A549 (cell line): ENCODE results near the gene WFS1. TPM values are rescaled to one million over a fixed set of nuclear protein-coding genes. Genes with fewer than 3 reads are reported as not detected.
A peak's percentile ranks its signal among the peaks of the same experiment; 100 is the strongest.

ENCODE experiments used
- ATAC-seq, 2 experiments: fragments of 200-7000 bp in 1 of 2; fragments of >200 bp in 1 of 2; cut with Nextera tagmentation in 1 of 2; cut with Tn5 transposase in 1 of 2; 3 replicates each; pipeline versions ENCODE4 v1.8.0 to v1.9.1; 2018 to 2020; ENCODE audit warnings: mild to moderate bottlenecking in 1 of 2, moderate library complexity in 1 of 2
- CTCF ChIA-PET: fragments of 300-600 bp; sonication (Branson Sonifier 250); formaldehyde crosslinking; extraction: SDS; loops from one replicate; lab custom pipeline; 2021; ENCODE audit warnings: antibody characterized with exemption, inconsistent platforms; lab: Yijun Ruan, JAX
- POLR2A ChIA-PET: fragments of 350-600 bp; formaldehyde crosslinking; extraction: SDS; loops from one replicate; lab custom pipeline; 2021; ENCODE audit warnings: antibody characterized with exemption, inconsistent platforms; lab: Yijun Ruan, JAX
- DNase-seq, 2 experiments: peaks; one replicate each; pipeline versions ENCODE4 v3.0.0 to v3.0.0-alpha.2; 2011 to 2016; ENCODE audit warnings: low read depth in 1 of 2, low spot score in 1 of 2
- FAIRE-seq: peaks from 2 replicates; lab custom pipeline; 2011; peaks lifted over from hg19 to GRCh38; lab: Jason Lieb, UNC
- H3K27ac ChIP-seq, 2 experiments: fragments of >200 bp; sonication (Bioruptor Twin); formaldehyde crosslinking; 3 replicates each; pipeline ENCODE4 v1.5.1; 2016 to 2017
- H3K4me1 ChIP-seq: fragments of >200 bp; sonication (Bioruptor Twin); formaldehyde crosslinking; 3 replicates; pipeline ENCODE4 v1.6.1; 2016
- H3K4me2 ChIP-seq: fragments of >200 bp; sonication (Bioruptor Twin); formaldehyde crosslinking; 3 replicates; pipeline ENCODE4 v1.6.1; 2016
- H3K4me3 ChIP-seq: fragments of >200 bp; sonication (Bioruptor Twin); formaldehyde crosslinking; 3 replicates; pipeline ENCODE4 v1.5.1; 2016
- H3K9me3 ChIP-seq: fragments of >200 bp; sonication (Bioruptor Twin); formaldehyde crosslinking; 3 replicates; pipeline ENCODE4 v1.6.1; 2016
- CBX8 ChIP-seq: fragments of 200-600 bp; sonication (generic); IDR thresholded peaks from 2 replicates; pipeline ENCODE4 v1.6.1; 2016
- CEBPB ChIP-seq, 2 experiments: fragments of >200 bp in 1 of 2; sonication (Bioruptor Twin) in 1 of 2; formaldehyde crosslinking in 1 of 2; IDR thresholded peaks; 2 replicates each; pipeline ENCODE4 v1.6.1; 2012 to 2016
- CTCF ChIP-seq: fragments of >200 bp; sonication (Bioruptor Twin); formaldehyde crosslinking; IDR thresholded peaks from 3 replicates; pipeline ENCODE4 v1.5.1; 2016
- E2F6 ChIP-seq: IDR thresholded peaks from 2 replicates; pipeline ENCODE4 v1.6.1; 2012; ENCODE audit warnings: low read depth, borderline replicate concordance
- EP300 ChIP-seq, 2 experiments: fragments of >200 bp; sonication (Bioruptor Twin); formaldehyde crosslinking; IDR thresholded peaks; 2 replicates in 1 of 2; 3 replicates in 1 of 2; pipeline ENCODE4 v1.6.1; 2016 to 2017
- ESRRA ChIP-seq: fragments of 150-350 bp; IDR thresholded peaks from 2 replicates; pipeline ENCODE4 v1.6.1; 2014; ENCODE audit warnings: mild to moderate bottlenecking, low read length, borderline replicate concordance
- FOSB ChIP-seq: fragments of 250-450 bp; sonication (Bioruptor Pico); IDR thresholded peaks from 2 replicates; pipeline ENCODE4 v1.5.0; 2020; ENCODE audit warnings: mild to moderate bottlenecking, moderate library complexity
- FOXS1 ChIP-seq: fragments of 250-450 bp; sonication (Bioruptor Pico); IDR thresholded peaks from 2 replicates; pipeline ENCODE4 v1.5.0; 2020; ENCODE audit warnings: mild to moderate bottlenecking, moderate library complexity
- GATA3 ChIP-seq: IDR thresholded peaks from 2 replicates; pipeline ENCODE4 v1.6.1; 2012; ENCODE audit warnings: borderline replicate concordance
- HES2 ChIP-seq: fragments of >200 bp; sonication (Bioruptor Twin); formaldehyde crosslinking; IDR thresholded peaks from 2 replicates; pipeline ENCODE4 v1.6.1; 2016
- JUNB ChIP-seq: fragments of >200 bp; sonication (Bioruptor Twin); formaldehyde crosslinking; IDR thresholded peaks from 2 replicates; pipeline ENCODE4 v1.6.1; 2016
- MAFK ChIP-seq: fragments of 450-650 bp; IDR thresholded peaks from 2 replicates; pipeline ENCODE4 v1.6.1; 2014; ENCODE audit not compliant: partially characterized antibody
- NR3C1 ChIP-seq: fragments of >200 bp; sonication (Bioruptor Twin); formaldehyde crosslinking; IDR thresholded peaks from 3 replicates; pipeline ENCODE4 v1.6.1; 2017
- RAD21 ChIP-seq, 2 experiments: fragments of >200 bp in 1 of 2; sonication (Bioruptor Twin) in 1 of 2; formaldehyde crosslinking in 1 of 2; IDR thresholded peaks in 1 of 2; conservative IDR thresholded peaks in 1 of 2; 2 replicates in 1 of 2; 3 replicates in 1 of 2; pipeline ENCODE4 v1.6.1; 2012 to 2018; ENCODE audit warnings: inconsistent platforms in 1 of 2
- RFX5 ChIP-seq: fragments of 450-650 bp; IDR thresholded peaks from 2 replicates; pipeline ENCODE4 v1.7.1; 2014; ENCODE audit warnings: antibody characterized with exemption, mild to moderate bottlenecking, moderate library complexity
- SMC3 ChIP-seq: fragments of >200 bp; sonication (Bioruptor Twin); formaldehyde crosslinking; IDR thresholded peaks from 3 replicates; pipeline ENCODE4 v1.6.1; 2018; ENCODE audit warnings: inconsistent platforms
- SREBF2 ChIP-seq: fragments of 450-650 bp; IDR thresholded peaks from 2 replicates; pipeline ENCODE4 v1.6.1; 2014; ENCODE audit warnings: mild to moderate bottlenecking, moderate library complexity
- TFCP2L1 ChIP-seq: fragments of 250-450 bp; sonication (Bioruptor Pico); IDR thresholded peaks from 2 replicates; pipeline ENCODE4 v1.5.0; 2021; ENCODE audit warnings: mild to moderate bottlenecking
- ZSCAN20 ChIP-seq: fragments of 250-450 bp; sonication (Bioruptor Pico); IDR thresholded peaks from 2 replicates; pipeline ENCODE4 v1.8.0; 2022; ENCODE audit warnings: mild to moderate bottlenecking, moderate library complexity
- WGBS: methylation state at CpG from one replicate; pipeline ENCODE4 v1.1.6; 2017; ENCODE audit errors: missing lambda C conversion rate; 5-methylcytosine and 5-hydroxymethylcytosine counted together
- polyA plus RNA-seq, 4 experiments: library from polyadenylated mRNA; depleted of rRNA in 3 of 4; stranded (reverse); fragments of >200 nt; fragmentation: RNase III in 1 of 4; extraction: RNeasy Plus Mini Kit Qiagen cat#74134 plus additional on column Dnase treatment in 1 of 4; gene quantifications; 2 replicates in 3 of 4; 3 replicates in 1 of 4; pipeline ENCODE4 v1.2.3, GENCODE V29; 2011 to 2017
- TF ChIP-seq, protein P1 (sequence below): fragments of >200 bp; sonication (Bioruptor Twin); formaldehyde crosslinking; IDR thresholded peaks from 3 replicates; pipeline ENCODE4 v1.6.1; 2016

WFS1 gene
- polyA plus RNA-seq, 2 of the 4 experiments (the other 2 are of a cell fraction): 8.8 to 13.6 TPM

DNA sequence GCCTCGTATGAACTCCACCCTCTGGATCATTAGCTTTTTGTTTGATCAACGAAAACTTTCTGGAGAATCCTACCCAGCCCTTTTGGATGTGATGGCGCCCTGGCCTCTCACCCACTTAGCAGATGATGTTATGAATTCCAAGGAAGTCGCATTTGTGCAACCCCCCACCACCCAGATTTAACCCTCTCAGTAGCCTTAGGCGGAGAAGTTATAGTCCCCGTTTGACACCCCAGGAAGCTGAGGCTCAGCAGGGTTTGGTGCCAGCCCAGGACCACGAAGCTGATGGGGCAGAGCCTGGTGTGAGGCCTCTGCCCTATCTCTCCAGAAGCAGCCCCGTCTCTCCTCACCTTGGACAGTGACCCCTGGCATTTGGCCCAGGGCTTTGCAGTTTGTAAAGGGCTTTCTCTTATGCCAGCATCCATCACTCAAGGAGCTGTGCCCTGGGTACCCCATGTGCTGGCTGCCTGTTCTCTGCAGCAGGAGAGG is 1.0 kb downstream of the WFS1 start:
- ChIA-PET CTCF (interaction anchor here (1.7 to 3.5 kb wide), 4 partner anchors 11 to 57 kb away, joined by 4 to 20 read pairs (median 8); no protein-coding TSS in a partner anchor), POLR2A (no interaction called here)
- FAIRE-seq (no peak), DNase-seq (no peak), ATAC-seq (no peak)
- Histone ChIP-seq H3K27ac (peak overlapping the region; percentile 76 to 91; a peak in 5 of 6 replicates), H3K9me3 (no peaks in the 10 kb centered on the region), H3K4me2 (peak overlapping the region; percentile 97), H3K4me1 (peaks cover 28% of the 10 kb centered on the region), H3K4me3 (peak overlapping the region; percentile 87)
- TF ChIP-seq TFCP2L1 (CRISPR knock-in tag): no peak
- no peak for TF ChIP-seq FOXS1 (CRISPR knock-in tag)
- TF ChIP-seq EP300 (IDR thresholded peaks at IDR 0.05): no peak
- no peak for TF ChIP-seq SREBF2
- TF ChIP-seq HES2: no peak
- TF ChIP-seq NR3C1: no peak
- no peak for TF ChIP-seq JUNB
- no peak for TF ChIP-seq FOSB (CRISPR knock-in tag)
- no peak for TF ChIP-seq RFX5
- TF ChIP-seq ESRRA: no peak
- 55% methylated on average over 6 of the region's 8 CpGs for WGBS

GRCh38 chr4:6271206-6271605 is 1.6 kb downstream of the WFS1 start:
- ChIA-PET CTCF (interaction anchor here (1.7 to 3.2 kb wide), 4 partner anchors 11 to 56 kb away, joined by 4 to 14 read pairs (median 8); no protein-coding TSS in a partner anchor), POLR2A (no interaction called here)

More at GRCh38 chr4:6271206-6271605, 1.6 kb downstream of the WFS1 start:
- Histone ChIP-seq H3K4me2 (peak overlapping the region; percentile 97; the same call in 1 of the 3 replicates), H3K9me3 (no peaks in the 10 kb centered on the region), H3K4me1 (peaks cover 28% of the 10 kb centered on the region), H3K27ac (no peak overlapping the region), H3K4me3 (no peak overlapping the region)
- DNase-seq (no peak), FAIRE-seq (no peak), ATAC-seq (no peak)
- TF ChIP-seq JUNB (no peak), CTCF (no peak), CBX8 (no peak), GATA3 (no peak), RAD21 (conservative IDR thresholded peaks at IDR 0.05 in 1 of 2, IDR thresholded peaks at IDR 0.05 in 1 of 2) (no peak), SMC3 (no peak), CEBPB (IDR thresholded peaks at IDR 0.05) (no peak), E2F6 (no peak), MAFK (no peak), ZSCAN20 (no peak)
- TF ChIP-seq, protein P1, sequence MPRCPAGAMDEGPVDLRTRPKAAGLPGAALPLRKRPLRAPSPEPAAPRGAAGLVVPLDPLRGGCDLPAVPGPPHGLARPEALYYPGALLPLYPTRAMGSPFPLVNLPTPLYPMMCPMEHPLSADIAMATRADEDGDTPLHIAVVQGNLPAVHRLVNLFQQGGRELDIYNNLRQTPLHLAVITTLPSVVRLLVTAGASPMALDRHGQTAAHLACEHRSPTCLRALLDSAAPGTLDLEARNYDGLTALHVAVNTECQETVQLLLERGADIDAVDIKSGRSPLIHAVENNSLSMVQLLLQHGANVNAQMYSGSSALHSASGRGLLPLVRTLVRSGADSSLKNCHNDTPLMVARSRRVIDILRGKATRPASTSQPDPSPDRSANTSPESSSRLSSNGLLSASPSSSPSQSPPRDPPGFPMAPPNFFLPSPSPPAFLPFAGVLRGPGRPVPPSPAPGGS: no peak
- 89% methylated on average over 9 of the region's 9 CpGs for WGBS
